DOHH2 (cell line): Measurements from ENCODE around the gene TGM4.

Experiments used
- EZH2phosphoT487 ChIP-seq: fragments of 200-600 bp; sonication (generic); IDR thresholded peaks from 2 replicates; pipeline ENCODE4 v1.6.1; 2017; ENCODE audit warnings: borderline replicate concordance, mild to moderate bottlenecking, antibody characterized with exemption, low read length, moderate library complexity, mixed read lengths
- TF ChIP-seq, protein P1 (sequence below): fragments of 200-600 bp; sonication (generic); IDR thresholded peaks from one replicate; pipeline ENCODE4 v1.5.1; 2014; ENCODE audit warnings: antibody characterized with exemption, mild to moderate bottlenecking, low read depth, low read length; ENCODE audit not compliant: poor library complexity, severe bottlenecking

DNA sequence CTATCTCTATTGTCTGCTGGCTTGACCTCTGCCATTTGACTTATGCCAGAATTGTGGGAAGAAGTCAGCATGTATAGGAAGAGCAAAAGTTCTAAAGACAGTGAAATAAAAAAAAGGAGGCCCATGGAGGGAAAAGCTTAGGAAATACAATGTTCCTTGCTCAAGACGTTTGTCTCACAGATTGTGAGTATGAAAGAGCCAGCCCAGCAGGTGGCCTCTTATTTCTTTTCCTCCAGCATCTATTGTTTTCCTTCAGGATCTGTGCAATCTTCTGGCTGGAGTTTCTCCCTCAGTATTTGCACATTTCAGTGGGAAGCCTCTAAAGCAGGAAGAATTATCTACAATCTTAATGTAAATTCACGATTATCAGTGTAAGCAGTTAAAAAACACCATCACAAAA is 57.9 kb downstream of the TGM4 start:
- TF ChIP-seq, protein P1, sequence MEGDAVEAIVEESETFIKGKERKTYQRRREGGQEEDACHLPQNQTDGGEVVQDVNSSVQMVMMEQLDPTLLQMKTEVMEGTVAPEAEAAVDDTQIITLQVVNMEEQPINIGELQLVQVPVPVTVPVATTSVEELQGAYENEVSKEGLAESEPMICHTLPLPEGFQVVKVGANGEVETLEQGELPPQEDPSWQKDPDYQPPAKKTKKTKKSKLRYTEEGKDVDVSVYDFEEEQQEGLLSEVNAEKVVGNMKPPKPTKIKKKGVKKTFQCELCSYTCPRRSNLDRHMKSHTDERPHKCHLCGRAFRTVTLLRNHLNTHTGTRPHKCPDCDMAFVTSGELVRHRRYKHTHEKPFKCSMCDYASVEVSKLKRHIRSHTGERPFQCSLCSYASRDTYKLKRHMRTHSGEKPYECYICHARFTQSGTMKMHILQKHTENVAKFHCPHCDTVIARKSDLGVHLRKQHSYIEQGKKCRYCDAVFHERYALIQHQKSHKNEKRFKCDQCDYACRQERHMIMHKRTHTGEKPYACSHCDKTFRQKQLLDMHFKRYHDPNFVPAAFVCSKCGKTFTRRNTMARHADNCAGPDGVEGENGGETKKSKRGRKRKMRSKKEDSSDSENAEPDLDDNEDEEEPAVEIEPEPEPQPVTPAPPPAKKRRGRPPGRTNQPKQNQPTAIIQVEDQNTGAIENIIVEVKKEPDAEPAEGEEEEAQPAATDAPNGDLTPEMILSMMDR: no peak
- TF ChIP-seq EZH2phosphoT487: no peak
